ENCODE data around the gene KDM6B. TPM values are rescaled to one million over a fixed set of nuclear protein-coding genes. Genes with fewer than 3 reads are reported as not detected.

KDM6B gene
- polyA plus RNA-seq: 10 to 100 TPM in 3 of 4 donors, 1 to 10 TPM in 1; 8.4 to 26.1 (median 16.7) TPM
- long read RNA-seq, donor 1: 0 reads
- long read RNA-seq, donor 2: 0 reads
- long read RNA-seq, donor 3, partial matches to known transcripts: 7 of 7 reads
- long read RNA-seq, donor 3, other reads (novel, unspliced or antisense): 0 of 7 reads
- long read RNA-seq, donor 4: 0 reads
- long read RNA-seq, donor 5: 0 reads
- long read RNA-seq, donor 6, partial matches to known transcripts: 13 of 13 reads
- long read RNA-seq, donor 6, other reads (novel, unspliced or antisense): 0 of 13 reads
- long read RNA-seq, donor 7, partial matches to known transcripts: 32 of 32 reads
- long read RNA-seq, donor 7, other reads (novel, unspliced or antisense): 0 of 32 reads
- long read RNA-seq, donor 8: 0 reads
- long read RNA-seq, donor 9: 0 reads
- long read RNA-seq, donor 10: 0 reads

GRCh38 chr17:7833795-7834541, at the start of gene KDM6B:
TSS of gene KDM6B (plus strand) at chr17:7834217. CDS start at chr17:7845555, 11,338 bp downstream.
- no peaks in the 10 kb centered on the region for H3K9me3 ChIP-seq (ENCODE audit: control insufficient read depth in 2 of 2, insufficient read depth in 1 of 2, low read depth in 1 of 2, low read length in 1 of 2)
- DNase-seq: peak; percentile 96 to 97
- no peak for FAIRE-seq
- peak within 1 kb of the TSS; percentile 61 to 88 (median 73) for H3K4me3 ChIP-seq (ENCODE audit: low read depth in 1 of 3, low read length in 3 of 3)
- H3K36me3 ChIP-seq (ENCODE audit: control insufficient read depth in 3 of 3, insufficient read depth in 2 of 3, low read depth in 1 of 3, low read length in 3 of 3): no peaks in the 10 kb centered on the region
- peaks cover 0 to 9% (median 0%) of the 10 kb centered on the region in 3 donors for H3K27me3 ChIP-seq (ENCODE audit: control insufficient read depth in 3 of 3, insufficient read depth in 3 of 3, low read length in 3 of 3)
- H3K27ac ChIP-seq (ENCODE audit: low read depth in 1 of 3, low read length in 2 of 3): peak within 1 kb of the TSS; percentile 94 to 98 (median 94)
- H3K4me1 ChIP-seq (ENCODE audit: control insufficient read depth in 3 of 3, insufficient read depth in 2 of 3, low read depth in 1 of 3, low read length in 2 of 3): peaks cover 0 to 36% (median 7%) of the 10 kb centered on the region in 3 donors
- 0 to 1% (median 0%) methylated on average over 42 to 49 of the region's 49 CpGs for WGBS, 3 donors

GRCh38 chr17:7786866-7787265, 47.2 kb upstream of the KDM6B start:
- Histone ChIP-seq H3K9me3 (ENCODE audit: control insufficient read depth in 2 of 2, insufficient read depth in 1 of 2, low read depth in 1 of 2, low read length in 1 of 2) (peaks cover 0 to 4% of the 10 kb centered on the region in 2 donors), H3K27me3 (ENCODE audit: control insufficient read depth in 3 of 3, insufficient read depth in 3 of 3, low read length in 3 of 3) (peaks cover 0 to 4% (median 0%) of the 10 kb centered on the region in 3 donors), H3K36me3 (ENCODE audit: control insufficient read depth in 3 of 3, insufficient read depth in 2 of 3, low read depth in 1 of 3, low read length in 3 of 3) (no peaks in the 10 kb centered on the region), H3K4me1 (ENCODE audit: control insufficient read depth in 3 of 3, insufficient read depth in 2 of 3, low read depth in 1 of 3, low read length in 2 of 3) (no peaks in the 10 kb centered on the region), H3K27ac (ENCODE audit: low read depth in 1 of 3, low read length in 2 of 3) (no peak overlapping the region), H3K4me3 (ENCODE audit: low read depth in 1 of 3, low read length in 3 of 3) (no peak overlapping the region)
- WGBS, 3 donors: 85 to 90% (median 88%) methylated on average over 21 of the region's 21 CpGs
- no peak for FAIRE-seq
- no peak for DNase-seq

GRCh38 chr17:7789131-7789530, 44.9 kb upstream of the KDM6B start:
- DNase-seq: no peak
- Histone ChIP-seq H3K27me3 (ENCODE audit: control insufficient read depth in 3 of 3, insufficient read depth in 3 of 3, low read length in 3 of 3) (peaks cover 0 to 2% (median 0%) of the 10 kb centered on the region in 3 donors), H3K4me1 (ENCODE audit: control insufficient read depth in 3 of 3, insufficient read depth in 2 of 3, low read depth in 1 of 3, low read length in 2 of 3) (no peaks in the 10 kb centered on the region), H3K4me3 (ENCODE audit: low read depth in 1 of 3, low read length in 3 of 3) (no peak overlapping the region), H3K36me3 (ENCODE audit: control insufficient read depth in 3 of 3, insufficient read depth in 2 of 3, low read depth in 1 of 3, low read length in 3 of 3) (no peaks in the 10 kb centered on the region), H3K27ac (ENCODE audit: low read depth in 1 of 3, low read length in 2 of 3) (no peak overlapping the region), H3K9me3 (ENCODE audit: control insufficient read depth in 2 of 2, insufficient read depth in 1 of 2, low read depth in 1 of 2, low read length in 1 of 2) (no peaks in the 10 kb centered on the region)
- 71 to 87% (median 79%) methylated on average over 9 of the region's 9 CpGs for WGBS, 3 donors
- no peak for FAIRE-seq

- FAIRE-seq (no peak), DNase-seq (no peak)
- WGBS, 3 donors: 86 to 92% (median 90%) methylated on average over 5 of the region's 5 CpGs
- H3K4me1 ChIP-seq (ENCODE audit: control insufficient read depth in 3 of 3, insufficient read depth in 2 of 3, low read depth in 1 of 3, low read length in 2 of 3): no peaks in the 10 kb centered on the region
- H3K27ac ChIP-seq (ENCODE audit: low read depth in 1 of 3, low read length in 2 of 3): no peak overlapping the region
- no peaks in the 10 kb centered on the region for H3K36me3 ChIP-seq (ENCODE audit: control insufficient read depth in 3 of 3, insufficient read depth in 2 of 3, low read depth in 1 of 3, low read length in 3 of 3)
- no peaks in the 10 kb centered on the region for H3K9me3 ChIP-seq (ENCODE audit: control insufficient read depth in 2 of 2, insufficient read depth in 1 of 2, low read depth in 1 of 2, low read length in 1 of 2)
- H3K4me3 ChIP-seq (ENCODE audit: low read depth in 1 of 3, low read length in 3 of 3): no peak overlapping the region
- peaks cover 0 to 4% (median 0%) of the 10 kb centered on the region in 3 donors for H3K27me3 ChIP-seq (ENCODE audit: control insufficient read depth in 3 of 3, insufficient read depth in 3 of 3, low read length in 3 of 3)
These were observed 43.9 kb upstream of the KDM6B start for GRCh38 chr17:7790150-7790549.

- H3K4me3 ChIP-seq (ENCODE audit: low read depth in 1 of 3, low read length in 3 of 3): no peak overlapping the region
- H3K27me3 ChIP-seq (ENCODE audit: control insufficient read depth in 3 of 3, insufficient read depth in 3 of 3, low read length in 3 of 3): peaks cover 0 to 4% (median 0%) of the 10 kb centered on the region in 3 donors
- FAIRE-seq (no peak), DNase-seq (no peak)
- H3K9me3 ChIP-seq (ENCODE audit: control insufficient read depth in 2 of 2, insufficient read depth in 1 of 2, low read depth in 1 of 2, low read length in 1 of 2): no peaks in the 10 kb centered on the region
- no peaks in the 10 kb centered on the region for H3K4me1 ChIP-seq (ENCODE audit: control insufficient read depth in 3 of 3, insufficient read depth in 2 of 3, low read depth in 1 of 3, low read length in 2 of 3)
- no peaks in the 10 kb centered on the region for H3K36me3 ChIP-seq (ENCODE audit: control insufficient read depth in 3 of 3, insufficient read depth in 2 of 3, low read depth in 1 of 3, low read length in 3 of 3)
- 90 to 93% (median 92%) methylated on average over 17 of the region's 17 CpGs for WGBS, 3 donors
- H3K27ac ChIP-seq (ENCODE audit: low read depth in 1 of 3, low read length in 2 of 3): no peak overlapping the region
These were observed 41.4 kb upstream of the KDM6B start for GRCh38 chr17:7792611-7793010.

GRCh38 chr17:7794075-7794663, 39.8 kb upstream of the KDM6B start:
- H3K4me3 ChIP-seq (ENCODE audit: low read depth in 1 of 3, low read length in 3 of 3): no peak overlapping the region
- DNase-seq: no peak
- H3K4me1 ChIP-seq (ENCODE audit: control insufficient read depth in 3 of 3, insufficient read depth in 2 of 3, low read depth in 1 of 3, low read length in 2 of 3): no peaks in the 10 kb centered on the region
- no peaks in the 10 kb centered on the region for H3K9me3 ChIP-seq (ENCODE audit: control insufficient read depth in 2 of 2, insufficient read depth in 1 of 2, low read depth in 1 of 2, low read length in 1 of 2)
- no peak for FAIRE-seq
- H3K27ac ChIP-seq (ENCODE audit: low read depth in 1 of 3, low read length in 2 of 3): no peak overlapping the region
- 60 to 67% (median 66%) methylated on average over 19 of the region's 19 CpGs for WGBS, 3 donors
- H3K27me3 ChIP-seq (ENCODE audit: control insufficient read depth in 3 of 3, insufficient read depth in 3 of 3, low read length in 3 of 3): peaks cover 0 to 4% (median 0%) of the 10 kb centered on the region in 3 donors
- H3K36me3 ChIP-seq (ENCODE audit: control insufficient read depth in 3 of 3, insufficient read depth in 2 of 3, low read depth in 1 of 3, low read length in 3 of 3): no peaks in the 10 kb centered on the region

- no peak overlapping the region for H3K4me3 ChIP-seq (ENCODE audit: low read depth in 1 of 3, low read length in 3 of 3)
- FAIRE-seq: no peak
- H3K4me1 ChIP-seq (ENCODE audit: control insufficient read depth in 3 of 3, insufficient read depth in 2 of 3, low read depth in 1 of 3, low read length in 2 of 3): no peaks in the 10 kb centered on the region
- H3K9me3 ChIP-seq (ENCODE audit: control insufficient read depth in 2 of 2, insufficient read depth in 1 of 2, low read depth in 1 of 2, low read length in 1 of 2): no peaks in the 10 kb centered on the region
- H3K36me3 ChIP-seq (ENCODE audit: control insufficient read depth in 3 of 3, insufficient read depth in 2 of 3, low read depth in 1 of 3, low read length in 3 of 3): no peaks in the 10 kb centered on the region
- no peak overlapping the region for H3K27ac ChIP-seq (ENCODE audit: low read depth in 1 of 3, low read length in 2 of 3)
- peaks cover 0 to 4% (median 0%) of the 10 kb centered on the region in 3 donors for H3K27me3 ChIP-seq (ENCODE audit: control insufficient read depth in 3 of 3, insufficient read depth in 3 of 3, low read length in 3 of 3)
- DNase-seq: no peak
- 89 to 93% (median 89%) methylated on average over 13 of the region's 13 CpGs for WGBS, 3 donors
These were observed 36.0 kb upstream of the KDM6B start for GRCh38 chr17:7797976-7798375.

- peaks cover 0 to 4% (median 0%) of the 10 kb centered on the region in 3 donors for H3K27me3 ChIP-seq (ENCODE audit: control insufficient read depth in 3 of 3, insufficient read depth in 3 of 3, low read length in 3 of 3)
- no peaks in the 10 kb centered on the region for H3K36me3 ChIP-seq (ENCODE audit: control insufficient read depth in 3 of 3, insufficient read depth in 2 of 3, low read depth in 1 of 3, low read length in 3 of 3)
- FAIRE-seq (no peak), DNase-seq (no peak)
- H3K4me1 ChIP-seq (ENCODE audit: control insufficient read depth in 3 of 3, insufficient read depth in 2 of 3, low read depth in 1 of 3, low read length in 2 of 3): no peaks in the 10 kb centered on the region
- H3K27ac ChIP-seq (ENCODE audit: low read depth in 1 of 3, low read length in 2 of 3): no peak overlapping the region
- 55 to 83% (median 68%) methylated on average over 10 to 13 of the region's 13 CpGs for WGBS, 3 donors
- H3K9me3 ChIP-seq (ENCODE audit: control insufficient read depth in 2 of 2, insufficient read depth in 1 of 2, low read depth in 1 of 2, low read length in 1 of 2): no peaks in the 10 kb centered on the region
- H3K4me3 ChIP-seq (ENCODE audit: low read depth in 1 of 3, low read length in 3 of 3): no peak overlapping the region
These were observed 35.2 kb upstream of the KDM6B start for GRCh38 chr17:7798839-7799238.
